Activated T-helper 1 cell treated with anti-CD3 and anti-CD28 coated beads, Interleukin-12 subunit alpha, Interleukin-12 subunit beta, Interleukin-2, Interleukin-4 antibody, amounts not matched to agents 30 ng/mL and 10 ng/mL and 1 ng/mL, durations not matched to agents 14 hours and 24 hours and 36 hours (primary cell): ENCODE results near the gene PRSS1. TPM values are rescaled to one million over a fixed set of nuclear protein-coding genes. Genes with fewer than 3 reads are reported as not detected.
A peak's percentile ranks its signal among the peaks of the same experiment; 100 is the strongest.

Experiments
- DNase-seq: peaks from one replicate; pipeline ENCODE4 v3.0.0; 2021; ENCODE audit warnings: low spot score
- H3K27ac Mint-ChIP-seq: one replicate; pipeline ENCODE4 v1.8.0; 2021; ENCODE audit warnings: mild to moderate bottlenecking, mixed read lengths
- H3K27me3 Mint-ChIP-seq: one replicate; pipeline ENCODE4 v1.8.0; 2022; ENCODE audit warnings: mild to moderate bottlenecking, moderate library complexity, mixed read lengths; ENCODE audit not compliant: insufficient read depth
- H3K36me3 Mint-ChIP-seq: one replicate; pipeline ENCODE4 v1.8.0; 2021; ENCODE audit warnings: low read depth, mixed read lengths
- H3K4me1 Mint-ChIP-seq: one replicate; pipeline ENCODE4 v1.8.0; 2021; ENCODE audit warnings: low read depth, mixed read lengths
- H3K4me3 Mint-ChIP-seq: one replicate; pipeline ENCODE4 v1.8.0; 2021; ENCODE audit warnings: mild to moderate bottlenecking, moderate library complexity, mixed read lengths
- H3K9me3 Mint-ChIP-seq: one replicate; pipeline ENCODE4 v1.8.0; 2021; ENCODE audit warnings: mixed read lengths
- intact Hi-C: fragments of 100-400 bp; cut with micrococcal nuclease; formaldehyde crosslinking; loops from one replicate; pipeline ENCODE4 v1.15.1; 2024
- total RNA-seq: library from RNA; stranded (reverse); gene quantifications from 2 replicates; pipeline ENCODE4 v1.2.3, GENCODE V29; 2022

PRSS1 gene
- total RNA-seq, 1 donor from 2014 or later = not detected

DNA sequence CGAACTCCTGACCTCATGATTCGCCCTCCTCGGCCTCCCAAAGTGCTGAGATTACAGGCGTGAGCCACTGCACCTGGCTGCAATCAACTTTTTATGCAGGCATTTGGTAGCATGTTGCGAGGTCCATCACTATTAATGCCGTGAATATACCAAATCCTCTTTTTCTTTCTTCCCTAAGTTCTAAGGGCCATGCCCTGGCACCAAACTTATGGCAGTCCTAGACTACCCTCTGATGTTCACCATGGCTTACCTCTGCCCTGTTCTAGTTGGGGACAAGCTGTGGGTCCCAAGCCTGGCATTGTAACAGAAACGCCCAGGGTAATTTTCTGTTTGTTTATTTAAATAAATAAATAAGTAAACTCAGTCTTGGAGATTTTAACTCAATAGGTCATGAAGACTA lies 34.8 kb downstream of the PRSS1 start:
- peak overlapping the region; percentile 55 for H3K27ac Mint-ChIP-seq
- intact Hi-C loops = loop anchor here (5.0 kb wide), 1 partner anchor 247 kb away; no protein-coding TSS in a partner anchor
- H3K27me3 Mint-ChIP-seq = no peaks in the 10 kb centered on the region
- DNase-seq = no peak
- peaks cover 10% of the 10 kb centered on the region for H3K4me1 Mint-ChIP-seq
- no peaks in the 10 kb centered on the region for H3K9me3 Mint-ChIP-seq
- peak overlapping the region; percentile 15 for H3K4me3 Mint-ChIP-seq
- H3K36me3 Mint-ChIP-seq = peaks cover 18% of the 10 kb centered on the region

- H3K4me3 Mint-ChIP-seq = peak overlapping the region; percentile 47
- H3K27me3 Mint-ChIP-seq = no peaks in the 10 kb centered on the region
- no peak for DNase-seq
- H3K4me1 Mint-ChIP-seq = peaks cover 10% of the 10 kb centered on the region
- H3K9me3 Mint-ChIP-seq = no peaks in the 10 kb centered on the region
- H3K27ac Mint-ChIP-seq = peak overlapping the region; percentile 95
- intact Hi-C loops = loop anchor here (1.0 to 5.0 kb wide), 3 partner anchors 13 to 247 kb away; no protein-coding TSS in a partner anchor
- peaks cover 24% of the 10 kb centered on the region for H3K36me3 Mint-ChIP-seq
These were observed 35.4 kb downstream of the PRSS1 start for GRCh38 chr7:142784716-142785115.

- peak; percentile 72 for DNase-seq
- peaks cover 35% of the 10 kb centered on the region for H3K36me3 Mint-ChIP-seq
- intact Hi-C loops = loop anchor here (1.0 kb wide), 2 partner anchors 11 to 23 kb away; no protein-coding TSS in a partner anchor
These were observed 36.6 kb downstream of the PRSS1 start for GRCh38 chr7:142785841-142786250.

DNA sequence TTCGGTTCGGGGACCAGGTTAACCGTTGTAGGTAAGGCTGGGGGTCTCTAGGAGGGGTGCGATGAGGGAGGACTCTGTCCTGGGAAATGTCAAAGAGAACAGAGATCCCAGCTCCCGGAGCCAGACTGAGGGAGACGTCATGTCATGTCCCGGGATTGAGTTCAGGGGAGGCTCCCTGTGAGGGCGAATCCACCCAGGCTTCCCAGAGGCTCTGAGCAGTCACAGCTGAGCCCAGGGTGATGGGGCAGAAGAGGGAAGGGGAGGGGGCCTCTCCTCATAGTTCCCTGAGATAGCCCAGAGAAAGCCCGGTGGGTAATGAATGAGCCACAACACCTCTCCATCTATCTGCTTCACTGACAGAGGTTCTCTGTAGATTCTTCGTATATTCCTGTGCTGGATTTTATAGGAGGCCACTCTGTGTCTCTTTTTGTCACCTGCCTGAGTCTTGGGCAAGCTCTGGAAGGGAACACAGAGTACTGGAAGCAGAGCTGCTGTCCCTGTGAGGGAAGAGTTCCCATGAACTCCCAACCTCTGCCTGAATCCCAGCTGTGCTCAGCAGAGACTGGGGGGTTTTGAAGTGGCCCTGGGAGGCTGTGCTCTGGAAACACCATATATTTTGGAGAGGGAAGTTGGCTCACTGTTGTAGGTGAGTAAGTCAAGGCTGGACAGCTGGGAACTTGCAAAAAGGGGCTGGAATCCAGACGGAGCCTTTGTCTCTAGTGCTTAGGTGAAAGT lies 37.9 kb downstream of the PRSS1 start:
- peak overlapping the region; percentile 97 for H3K27ac Mint-ChIP-seq
- no peak for DNase-seq
- intact Hi-C loops = no loop called here
- peak overlapping the region; percentile 97 for H3K4me3 Mint-ChIP-seq
- no peaks in the 10 kb centered on the region for H3K27me3 Mint-ChIP-seq
- no peaks in the 10 kb centered on the region for H3K9me3 Mint-ChIP-seq
- peaks cover 11% of the 10 kb centered on the region for H3K4me1 Mint-ChIP-seq
- H3K36me3 Mint-ChIP-seq = peaks cover 44% of the 10 kb centered on the region

More at GRCh38 chr7:142785841-142786250, 36.6 kb downstream of the PRSS1 start:
- Mint-ChIP-seq H3K27ac (peak overlapping the region; percentile 95), H3K4me1 (peaks cover 10% of the 10 kb centered on the region), H3K4me3 (peak overlapping the region; percentile 97), H3K27me3 (no peaks in the 10 kb centered on the region), H3K9me3 (no peaks in the 10 kb centered on the region)

GRCh38 chr7:142787783-142788182 lies 38.5 kb downstream of the PRSS1 start:
- H3K4me3 Mint-ChIP-seq = peak overlapping the region; percentile 97
- H3K27ac Mint-ChIP-seq = peak overlapping the region; percentile 97
- no peaks in the 10 kb centered on the region for H3K27me3 Mint-ChIP-seq
- H3K9me3 Mint-ChIP-seq = no peaks in the 10 kb centered on the region
- no peak for DNase-seq
- H3K36me3 Mint-ChIP-seq = peaks cover 50% of the 10 kb centered on the region
- H3K4me1 Mint-ChIP-seq = peaks cover 17% of the 10 kb centered on the region
- intact Hi-C loops = no loop called here

- Mint-ChIP-seq H3K27me3 (no peaks in the 10 kb centered on the region), H3K4me3 (peak overlapping the region; percentile 97), H3K9me3 (no peaks in the 10 kb centered on the region), H3K36me3 (peaks cover 58% of the 10 kb centered on the region), H3K27ac (peak overlapping the region; percentile 97), H3K4me1 (peaks cover 21% of the 10 kb centered on the region)
- intact Hi-C loops = no loop called here
- DNase-seq = no peak
These were observed 39.3 kb downstream of the PRSS1 start for GRCh38 chr7:142788303-142789289.

DNA sequence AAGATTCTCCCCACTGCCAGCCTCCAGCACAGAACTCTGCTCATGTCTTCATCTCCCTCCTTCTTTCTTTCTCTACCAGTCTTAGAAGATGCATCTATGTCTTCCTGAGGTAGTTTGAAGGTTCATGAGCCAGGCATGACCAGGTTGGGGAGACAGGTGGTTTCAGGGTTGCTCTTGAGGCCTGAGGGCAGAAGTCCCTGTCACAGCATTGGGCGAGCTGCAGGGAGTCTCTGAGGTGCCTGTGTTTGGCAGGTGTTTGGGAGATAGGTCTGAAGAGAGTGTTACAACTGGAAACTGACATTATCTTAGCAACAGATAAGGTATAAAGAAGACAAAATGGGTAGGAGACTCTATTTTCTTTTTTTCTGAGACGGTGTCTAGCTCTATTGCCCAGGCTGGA lies 40.2 kb downstream of the PRSS1 start:
- DNase-seq = no peak
- intact Hi-C loops = no loop called here
- Mint-ChIP-seq H3K27me3 (no peaks in the 10 kb centered on the region), H3K9me3 (no peaks in the 10 kb centered on the region), H3K4me3 (peak overlapping the region; percentile 97), H3K27ac (peak overlapping the region; percentile 97), H3K36me3 (peaks cover 65% of the 10 kb centered on the region), H3K4me1 (peaks cover 29% of the 10 kb centered on the region)

- H3K4me1 Mint-ChIP-seq = peaks cover 35% of the 10 kb centered on the region
- H3K27ac Mint-ChIP-seq = peak overlapping the region; percentile 97
- H3K36me3 Mint-ChIP-seq = peaks cover 68% of the 10 kb centered on the region
- intact Hi-C loops = loop anchor here (1.0 kb wide), 1 partner anchor 8 kb away; no protein-coding TSS in a partner anchor
- H3K4me3 Mint-ChIP-seq = peak overlapping the region; percentile 97
- H3K27me3 Mint-ChIP-seq = no peaks in the 10 kb centered on the region
- DNase-seq = no peak
- H3K9me3 Mint-ChIP-seq = no peaks in the 10 kb centered on the region
These were observed 40.8 kb downstream of the PRSS1 start for GRCh38 chr7:142790056-142790455.

- no peak for DNase-seq
- no peaks in the 10 kb centered on the region for H3K27me3 Mint-ChIP-seq
- intact Hi-C loops = loop anchor here (1.0 kb wide), 1 partner anchor 8 kb away; no protein-coding TSS in a partner anchor
- H3K4me1 Mint-ChIP-seq = peaks cover 40% of the 10 kb centered on the region
- H3K4me3 Mint-ChIP-seq = peak overlapping the region; percentile 97
- H3K36me3 Mint-ChIP-seq = peaks cover 70% of the 10 kb centered on the region
- H3K9me3 Mint-ChIP-seq = no peaks in the 10 kb centered on the region
- H3K27ac Mint-ChIP-seq = peak overlapping the region; percentile 97
These were observed 41.3 kb downstream of the PRSS1 start for GRCh38 chr7:142790555-142790954.

- DNase-seq = no peak
- Mint-ChIP-seq H3K27me3 (no peaks in the 10 kb centered on the region), H3K27ac (peak overlapping the region; percentile 98), H3K36me3 (peaks cover 78% of the 10 kb centered on the region), H3K9me3 (no peaks in the 10 kb centered on the region), H3K4me3 (peak overlapping the region; percentile 97), H3K4me1 (peaks cover 46% of the 10 kb centered on the region)
- intact Hi-C loops = no loop called here
These were observed 42.2 kb downstream of the PRSS1 start for GRCh38 chr7:142791502-142791901.

DNA sequence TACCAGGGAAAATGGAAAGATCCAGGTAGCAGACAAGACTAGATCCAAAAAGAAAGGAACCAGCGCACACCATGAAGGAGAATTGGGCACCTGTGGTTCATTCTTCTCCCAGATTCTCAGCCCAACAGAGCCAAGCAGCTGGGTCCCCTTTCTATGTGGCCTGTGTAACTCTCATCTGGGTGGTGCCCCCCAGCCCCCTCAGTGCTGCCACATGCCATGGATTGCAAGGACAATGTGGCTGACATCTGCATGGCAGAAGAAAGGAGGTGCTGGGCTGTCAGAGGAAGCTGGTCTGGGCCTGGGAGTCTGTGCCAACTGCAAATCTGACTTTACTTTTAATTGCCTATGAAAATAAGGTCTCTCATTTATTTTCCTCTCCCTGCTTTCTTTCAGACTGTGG lies 42.9 kb downstream of the PRSS1 start:
- Mint-ChIP-seq H3K27me3 (no peaks in the 10 kb centered on the region), H3K36me3 (peaks cover 78% of the 10 kb centered on the region), H3K27ac (peak overlapping the region; percentile 98), H3K9me3 (no peaks in the 10 kb centered on the region), H3K4me1 (peaks cover 46% of the 10 kb centered on the region), H3K4me3 (peak overlapping the region; percentile 97)
- intact Hi-C loops = no loop called here
- DNase-seq = no peak

- intact Hi-C loops = no loop called here
- H3K27me3 Mint-ChIP-seq = no peaks in the 10 kb centered on the region
- H3K4me1 Mint-ChIP-seq = peaks cover 46% of the 10 kb centered on the region
- DNase-seq = no peak
- H3K36me3 Mint-ChIP-seq = peaks cover 77% of the 10 kb centered on the region
- peak overlapping the region; percentile 97 for H3K4me3 Mint-ChIP-seq
- H3K27ac Mint-ChIP-seq = peak overlapping the region; percentile 98
- no peaks in the 10 kb centered on the region for H3K9me3 Mint-ChIP-seq
These were observed 43.3 kb downstream of the PRSS1 start for GRCh38 chr7:142792593-142792992.
